Right lobe of liver (tissue), 6 donors: ENCODE data around the gene CAPN5. TPM values are rescaled to one million over a fixed set of nuclear protein-coding genes. Genes with fewer than 3 reads are reported as not detected.

Experiments used
- ATAC-seq, 4 donors: fragments of 200-7000 bp; cut with Tn5 transposase; one replicate each; pipeline ENCODE4 v1.9.1; 2020; ENCODE audit warnings: mild to moderate bottlenecking in 4 of 4, moderate library complexity in 4 of 4
- DNase-seq, 3 donors: peaks; one replicate each; pipeline ENCODE4 v3.0.0-alpha.2; 2020
- H3K27ac ChIP-seq, 3 donors: fragments of 200-600 bp; one replicate each; pipeline ENCODE4 v1.8.0; 2022
- H3K27me3 ChIP-seq, 2 donors: fragments of 200-600 bp; one replicate each; pipeline ENCODE4 v1.8.0; 2022
- H3K36me3 ChIP-seq, 4 donors: fragments of 200-600 bp; sonication (generic) in 1 of 4; one replicate each; pipeline versions ENCODE4 v1.5.1 to v1.8.0; 2017 to 2022; ENCODE audit warnings: control low read depth in 1 of 4
- H3K4me1 ChIP-seq, 4 donors: fragments of 200-600 bp; sonication (generic) in 1 of 4; one replicate each; pipeline versions ENCODE4 v1.5.1 to v1.8.0; 2017 to 2022; ENCODE audit warnings: control low read depth in 1 of 4
- H3K4me3 ChIP-seq, 3 donors: fragments of 200-600 bp; one replicate each; pipeline ENCODE4 v1.8.0; 2022
- H3K9me3 ChIP-seq, 4 donors: fragments of 200-600 bp; sonication (generic) in 1 of 4; one replicate each; pipeline versions ENCODE4 v1.5.1 to v1.8.0; 2017 to 2022; ENCODE audit warnings: control low read depth in 1 of 4
- POLR2A ChIP-seq: fragments of 450-650 bp; IDR thresholded peaks from one replicate; pipeline ENCODE4 v1.6.1; 2017; ENCODE audit warnings: antibody characterized with exemption, mild to moderate bottlenecking
- WGBS: methylation state at CpG from one replicate; pipeline ENCODE4 v1.1.6; 2018; ENCODE audit warnings: low coverage, low lambda C conversion rate; ENCODE audit not compliant: insufficient coverage; ENCODE audit errors: missing lambda C conversion rate; 5-methylcytosine and 5-hydroxymethylcytosine counted together
- intact Hi-C, 2 donors: fragments of 100-400 bp; cut with DNase I; formaldehyde crosslinking; loops; one replicate each; pipeline versions ENCODE4 v1.11.2 to v1.14.1; 2022
- total RNA-seq, 6 experiments: library from RNA; depleted of rRNA in 2 of 6; stranded (reverse); fragments of >200 nt in 2 of 6; fragmentation: NEBNext Ultra II Directional in 3 of 6; extraction: Animal tissue kit (Norgen Biotek cat#: 25700) in 3 of 6; gene quantifications; one replicate each; pipeline versions ENCODE4 v1.1.0 to v1.2.4, GENCODE V29; 2016 to 2023
- TF ChIP-seq, protein P1 (sequence below), 4 donors: fragments of 200-600 bp in 3 of 4; fragments of 450-650 bp in 1 of 4; IDR thresholded peaks; one replicate each; pipeline versions ENCODE4 v1.5.1 to v1.8.0; 2016 to 2022; ENCODE audit warnings: antibody characterized with exemption in 4 of 4, mild to moderate bottlenecking in 2 of 4
- donor health status: DM: no; HTN: yes; CAD: no.
- donor health status: DM: no; HTN: no; CAD: no.
- donor health status: DM: no; HTN: no; CAD: no.
- donor health status: DM: no; HTN: yes; CAD: no.
- donor health status: DM: no; HTN: yes; CAD: no.

CAPN5 gene
- total RNA-seq, 6 experiments from 2014 or later, result 23.1 to 66.7 (median 43.3) TPM

DNA sequence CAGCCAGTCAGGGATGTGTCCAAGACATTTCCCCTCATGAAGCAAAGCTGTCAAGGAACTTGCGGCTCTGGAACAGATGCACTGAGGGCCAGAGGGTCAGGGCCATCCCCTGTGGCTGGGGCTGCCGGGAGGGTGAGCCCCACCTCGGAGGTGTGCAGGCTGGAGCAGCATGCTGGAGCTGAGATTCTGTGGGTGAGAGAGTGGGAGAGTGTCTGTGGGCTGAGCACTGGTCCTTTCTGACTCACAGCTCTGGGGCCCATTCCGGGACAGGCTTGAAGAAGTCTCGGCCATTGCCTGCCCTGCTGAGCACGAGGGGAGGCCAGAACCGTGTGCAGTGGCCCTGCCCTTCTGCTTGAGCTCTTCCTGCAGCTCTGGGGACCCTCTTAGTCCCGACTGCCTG is 38.0 kb downstream of the CAPN5 start:
- Histone ChIP-seq H3K4me1 (peaks cover 0 to 21% (median 5%) of the 10 kb centered on the region in 4 donors), H3K9me3 (no peaks in the 10 kb centered on the region), H3K27me3 (no peaks in the 10 kb centered on the region), H3K27ac (no peak overlapping the region), H3K4me3 (no peak overlapping the region), H3K36me3 (peaks cover 0 to 10% (median 0%) of the 10 kb centered on the region in 4 donors)
- TF ChIP-seq, protein P1, sequence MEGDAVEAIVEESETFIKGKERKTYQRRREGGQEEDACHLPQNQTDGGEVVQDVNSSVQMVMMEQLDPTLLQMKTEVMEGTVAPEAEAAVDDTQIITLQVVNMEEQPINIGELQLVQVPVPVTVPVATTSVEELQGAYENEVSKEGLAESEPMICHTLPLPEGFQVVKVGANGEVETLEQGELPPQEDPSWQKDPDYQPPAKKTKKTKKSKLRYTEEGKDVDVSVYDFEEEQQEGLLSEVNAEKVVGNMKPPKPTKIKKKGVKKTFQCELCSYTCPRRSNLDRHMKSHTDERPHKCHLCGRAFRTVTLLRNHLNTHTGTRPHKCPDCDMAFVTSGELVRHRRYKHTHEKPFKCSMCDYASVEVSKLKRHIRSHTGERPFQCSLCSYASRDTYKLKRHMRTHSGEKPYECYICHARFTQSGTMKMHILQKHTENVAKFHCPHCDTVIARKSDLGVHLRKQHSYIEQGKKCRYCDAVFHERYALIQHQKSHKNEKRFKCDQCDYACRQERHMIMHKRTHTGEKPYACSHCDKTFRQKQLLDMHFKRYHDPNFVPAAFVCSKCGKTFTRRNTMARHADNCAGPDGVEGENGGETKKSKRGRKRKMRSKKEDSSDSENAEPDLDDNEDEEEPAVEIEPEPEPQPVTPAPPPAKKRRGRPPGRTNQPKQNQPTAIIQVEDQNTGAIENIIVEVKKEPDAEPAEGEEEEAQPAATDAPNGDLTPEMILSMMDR (IDR thresholded peaks at IDR 0.05), result no peak
- no peak for TF ChIP-seq POLR2A
- DNase-seq, result no peak
- intact Hi-C loops, result no loop called here
- no peak for ATAC-seq
- WGBS, result no CpG with 5 or more reads among the region's 8 CpGs

DNA sequence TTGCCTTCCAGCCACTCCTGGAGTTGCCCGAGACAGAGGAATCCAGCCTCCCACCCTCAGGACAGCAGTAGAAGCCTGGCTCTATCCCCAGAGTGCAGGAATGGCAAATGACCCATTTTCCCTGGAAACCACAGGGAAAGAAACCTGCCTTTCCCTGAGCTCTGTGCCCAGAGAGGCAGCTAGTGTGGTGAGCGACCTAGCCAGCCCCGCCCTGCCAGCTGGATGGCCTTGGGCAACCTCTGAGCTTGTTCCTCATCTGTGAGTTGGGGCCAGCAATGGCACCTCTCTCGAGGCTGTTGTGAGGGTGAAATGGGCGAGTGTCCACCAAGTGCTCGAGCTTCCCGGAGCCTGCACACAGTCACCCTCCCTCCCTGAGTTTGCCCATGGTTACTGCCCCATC is 39.5 kb downstream of the CAPN5 start:
- no peak overlapping the region for H3K4me3 ChIP-seq
- H3K27me3 ChIP-seq, result no peaks in the 10 kb centered on the region
- peaks cover 0 to 21% (median 5%) of the 10 kb centered on the region in 4 donors for H3K4me1 ChIP-seq
- H3K27ac ChIP-seq, result no peak overlapping the region
- DNase-seq (peak in 2 of 3 donors; percentile 58 to 68), ATAC-seq (peak; percentile 23 to 71 (median 54))
- TF ChIP-seq, protein P1 (IDR thresholded peaks at IDR 0.05), result no peak
- TF ChIP-seq POLR2A, result no peak
- peaks cover 0 to 10% (median 0%) of the 10 kb centered on the region in 4 donors for H3K36me3 ChIP-seq
- 100% methylated on average over 1 of the region's 7 CpGs for WGBS
- intact Hi-C loops, result no loop called here
- no peaks in the 10 kb centered on the region for H3K9me3 ChIP-seq

DNA sequence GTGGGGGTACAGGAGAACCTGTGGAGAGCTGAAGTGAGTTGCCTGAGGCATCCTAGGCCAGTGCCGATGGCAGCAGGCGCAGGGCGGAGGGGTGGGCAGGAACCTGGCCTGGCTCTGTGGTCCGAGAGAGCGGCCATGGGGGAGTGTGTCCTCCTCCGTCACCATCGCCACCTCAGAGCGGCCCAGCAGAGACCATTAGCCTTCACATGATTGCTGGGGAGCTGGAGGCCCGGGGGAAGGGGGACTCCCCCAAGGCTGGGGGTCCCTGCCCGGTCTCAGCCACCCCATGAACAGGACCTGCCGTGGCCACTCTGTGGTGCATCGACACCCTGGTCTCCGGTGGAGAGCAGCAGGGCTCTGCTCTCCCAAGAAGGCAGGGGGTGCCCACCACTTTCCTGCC is 40.0 kb downstream of the CAPN5 start:
- whole genome bisulfite sequencing, result 90% methylated on average over 2 of the region's 13 CpGs
- DNase-seq, result no peak
- peaks cover 0 to 10% (median 0%) of the 10 kb centered on the region in 4 donors for H3K36me3 ChIP-seq
- H3K4me3 ChIP-seq, result no peak overlapping the region
- no peak for TF ChIP-seq POLR2A
- TF ChIP-seq, protein P1 (IDR thresholded peaks at IDR 0.05), result no peak
- intact Hi-C loops, result no loop called here
- H3K27ac ChIP-seq, result no peak overlapping the region
- no peaks in the 10 kb centered on the region for H3K9me3 ChIP-seq
- H3K27me3 ChIP-seq, result no peaks in the 10 kb centered on the region
- no peak for ATAC-seq
- peaks cover 0 to 21% (median 5%) of the 10 kb centered on the region in 4 donors for H3K4me1 ChIP-seq

DNA sequence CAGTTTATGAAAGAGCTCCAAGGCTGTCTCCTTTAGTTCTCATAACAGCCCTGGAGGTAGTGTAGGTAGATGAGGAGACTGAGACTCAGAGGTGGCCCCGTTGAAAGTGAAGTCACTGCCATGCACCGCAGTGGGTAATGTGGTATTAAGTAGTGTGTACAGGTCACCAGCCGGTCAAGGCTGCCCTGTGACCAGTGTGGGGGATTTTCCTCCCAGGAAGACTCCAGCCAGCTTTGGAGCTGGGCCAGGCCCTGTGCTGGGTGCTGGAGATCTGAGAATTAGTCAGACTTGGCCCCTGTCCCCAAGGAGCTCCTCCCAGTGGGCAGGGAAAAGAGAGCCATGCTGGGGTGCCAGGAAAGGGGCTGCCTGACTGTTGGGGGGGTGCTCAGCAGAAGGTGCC is 41.2 kb downstream of the CAPN5 start:
- TF ChIP-seq, protein P1 (IDR thresholded peaks at IDR 0.05), result no peak
- no peak for TF ChIP-seq POLR2A
- Histone ChIP-seq H3K27ac (no peak overlapping the region), H3K36me3 (peaks cover 0 to 7% (median 0%) of the 10 kb centered on the region in 4 donors), H3K4me3 (no peak overlapping the region), H3K4me1 (peaks cover 0 to 21% (median 5%) of the 10 kb centered on the region in 4 donors), H3K27me3 (no peaks in the 10 kb centered on the region), H3K9me3 (no peaks in the 10 kb centered on the region)
- 21% methylated on average over 2 of the region's 3 CpGs for whole genome bisulfite sequencing
- peak; percentile 2 to 75 (median 47) for ATAC-seq
- intact Hi-C loops, result no loop called here
- peak in 1 of 3 donors; percentile 82 for DNase-seq
